ENCODE measurements around the gene TBKBP1.

Gene TBKBP1

GRCh38 chr17:47684535-47685193, 9.3 kb upstream of the TBKBP1 start:
- Histone ChIP-seq H3K36me3 (ENCODE audit: control insufficient read depth, insufficient read depth, low read length) (no peaks in the 10 kb centered on the region), H3K27me3 (ENCODE audit: control insufficient read depth, insufficient read depth, low read length) (no peaks in the 10 kb centered on the region), H3K79me2 (no peaks in the 10 kb centered on the region), H3K9me3 (ENCODE audit: control insufficient read depth, low read length) (no peaks in the 10 kb centered on the region), H3K4me1 (peaks cover 2% of the 10 kb centered on the region), H3K4me3 (ENCODE audit: low read depth, low read length) (no peak overlapping the region), H2AFZ (no peak overlapping the region), H3K9ac (no peak overlapping the region), H3K4me2 (ENCODE audit: low read length) (no peak overlapping the region), H3K27ac (no peak overlapping the region)
- TF ChIP-seq CTCF (IDR thresholded peaks at IDR 0.05): no peak

- Histone ChIP-seq H3K27me3 (ENCODE audit: control insufficient read depth, insufficient read depth, low read length) (no peaks in the 10 kb centered on the region), H3K79me2 (no peaks in the 10 kb centered on the region), H3K9ac (no peak overlapping the region), H3K4me1 (peaks cover 2% of the 10 kb centered on the region), H3K27ac (no peak overlapping the region), H3K36me3 (ENCODE audit: control insufficient read depth, insufficient read depth, low read length) (no peaks in the 10 kb centered on the region), H3K9me3 (ENCODE audit: control insufficient read depth, low read length) (no peaks in the 10 kb centered on the region), H2AFZ (no peak overlapping the region), H3K4me3 (ENCODE audit: low read depth, low read length) (no peak overlapping the region), H3K4me2 (ENCODE audit: low read length) (no peak overlapping the region)
- no peak for TF ChIP-seq CTCF (IDR thresholded peaks at IDR 0.05)
Measured at GRCh38 chr17:47685556-47686275, 8.2 kb upstream of the TBKBP1 start.

GRCh38 chr17:47686276-47686635, 7.7 kb upstream of the TBKBP1 start:
- Histone ChIP-seq H3K9ac (no peak overlapping the region), H3K27me3 (ENCODE audit: control insufficient read depth, insufficient read depth, low read length) (no peaks in the 10 kb centered on the region), H3K9me3 (ENCODE audit: control insufficient read depth, low read length) (no peaks in the 10 kb centered on the region), H3K4me3 (ENCODE audit: low read depth, low read length) (no peak overlapping the region), H3K27ac (no peak overlapping the region), H2AFZ (no peak overlapping the region), H3K4me2 (ENCODE audit: low read length) (no peak overlapping the region), H3K4me1 (peaks cover 2% of the 10 kb centered on the region), H3K79me2 (no peaks in the 10 kb centered on the region), H3K36me3 (ENCODE audit: control insufficient read depth, insufficient read depth, low read length) (no peaks in the 10 kb centered on the region)
- TF ChIP-seq CTCF (IDR thresholded peaks at IDR 0.05): no peak

GRCh38 chr17:47686664-47687327, 7.2 kb upstream of the TBKBP1 start:
- Histone ChIP-seq H3K36me3 (ENCODE audit: control insufficient read depth, insufficient read depth, low read length) (no peaks in the 10 kb centered on the region), H3K9ac (no peak overlapping the region), H3K27ac (no peak overlapping the region)

More at GRCh38 chr17:47686664-47687327, 7.2 kb upstream of the TBKBP1 start:
- Histone ChIP-seq H3K4me2 (ENCODE audit: low read length) (no peak overlapping the region), H3K79me2 (no peaks in the 10 kb centered on the region), H3K4me1 (peaks cover 2% of the 10 kb centered on the region), H3K4me3 (ENCODE audit: low read depth, low read length) (no peak overlapping the region), H2AFZ (no peak overlapping the region), H3K9me3 (ENCODE audit: control insufficient read depth, low read length) (no peaks in the 10 kb centered on the region), H3K27me3 (ENCODE audit: control insufficient read depth, insufficient read depth, low read length) (no peaks in the 10 kb centered on the region)
- no peak for TF ChIP-seq CTCF (IDR thresholded peaks at IDR 0.05)
